DMS153 treated with DMSO at 0.1 percent for 48 hours (cell line): ENCODE data around the gene HPN.

ENCODE experiments used
- DNase-seq: peaks from one replicate; lab custom pipeline; 2025; ENCODE audit not compliant: unreplicated experiment; lab: John Stamatoyannopoulos, UW

HPN gene

DNA sequence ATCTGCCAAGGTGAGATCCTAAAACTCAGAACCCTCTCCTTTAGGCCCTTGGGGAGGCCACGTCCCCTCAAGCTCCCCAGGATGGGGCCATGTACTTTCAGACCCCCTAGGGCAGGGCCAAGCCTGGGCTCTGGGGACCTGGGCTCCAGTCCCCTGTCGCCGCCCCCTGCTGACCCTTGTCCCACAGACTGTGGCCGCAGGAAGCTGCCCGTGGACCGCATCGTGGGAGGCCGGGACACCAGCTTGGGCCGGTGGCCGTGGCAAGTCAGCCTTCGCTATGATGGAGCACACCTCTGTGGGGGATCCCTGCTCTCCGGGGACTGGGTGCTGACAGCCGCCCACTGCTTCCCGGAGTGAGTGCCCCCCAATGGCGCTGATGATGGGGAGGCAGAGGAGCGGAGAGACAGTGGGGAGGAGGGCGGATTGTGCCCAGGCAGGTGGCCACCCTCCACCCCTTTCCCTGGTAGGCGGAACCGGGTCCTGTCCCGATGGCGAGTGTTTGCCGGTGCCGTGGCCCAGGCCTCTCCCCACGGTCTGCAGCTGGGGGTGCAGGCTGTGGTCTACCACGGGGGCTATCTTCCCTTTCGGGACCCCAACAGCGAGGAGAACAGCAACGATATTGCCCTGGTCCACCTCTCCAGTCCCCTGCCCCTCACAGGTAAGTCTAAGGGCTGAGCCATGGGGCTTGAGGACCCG is 18.8 kb downstream of the HPN start:
- DNase-seq, result no peak

DNA sequence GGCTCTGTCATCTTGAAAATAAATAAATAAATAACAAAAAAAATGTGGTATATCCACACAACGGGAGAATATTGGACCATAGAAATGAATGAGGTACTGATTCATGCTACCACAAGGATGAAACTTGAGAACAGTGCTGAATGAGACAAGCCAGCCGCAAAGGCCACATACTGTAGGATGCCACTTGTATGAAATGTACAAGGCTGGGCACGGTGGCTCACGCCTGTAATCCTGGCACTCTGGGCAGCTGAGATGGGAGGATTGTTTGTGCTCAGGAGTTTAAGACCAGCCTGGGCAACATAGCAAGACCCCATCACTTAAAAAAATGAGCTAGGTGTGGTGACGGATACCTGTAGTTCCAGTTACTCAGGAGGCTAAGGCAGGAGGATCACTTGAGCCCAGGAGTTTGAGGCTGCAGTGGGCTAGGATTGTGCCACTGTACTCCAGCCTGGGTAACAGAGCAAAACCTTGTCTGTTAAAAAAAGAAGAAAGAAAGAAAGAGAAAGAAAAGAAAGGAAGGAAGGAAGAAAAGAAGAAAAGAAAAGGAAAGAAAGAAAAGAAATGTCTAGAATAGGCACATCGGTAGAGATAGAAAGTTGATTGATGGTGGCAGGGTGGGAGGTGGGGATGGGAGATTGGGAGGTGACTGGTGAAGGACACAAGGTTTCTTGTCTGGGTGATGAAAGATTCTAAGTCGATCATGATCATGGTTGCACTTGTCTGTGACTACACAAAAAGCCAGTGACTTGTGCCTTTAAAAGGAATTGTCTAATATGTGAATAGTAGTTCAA is 20.3 kb downstream of the HPN start:
- DNase-seq, result no peak

DNA sequence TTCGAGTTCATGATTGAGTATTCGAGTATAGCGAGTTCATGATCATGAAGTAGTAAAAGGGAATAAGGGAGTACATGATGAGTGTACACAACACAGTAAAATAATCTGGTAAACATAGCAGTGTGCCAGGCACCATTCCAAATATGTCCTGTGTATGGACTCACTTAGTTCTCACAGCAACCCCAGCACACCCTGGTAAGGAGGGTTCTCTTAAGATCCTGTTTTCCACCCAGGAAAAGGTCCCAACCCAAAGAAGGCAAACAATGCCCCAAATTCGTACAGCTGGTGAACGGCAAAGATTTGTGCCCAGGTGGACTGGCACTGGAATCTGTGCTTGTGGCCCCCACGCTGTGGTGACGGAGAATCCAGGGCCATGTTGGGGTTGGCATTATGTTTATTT is 21.4 kb downstream of the HPN start:
- DNase-seq, result no peak

DNA sequence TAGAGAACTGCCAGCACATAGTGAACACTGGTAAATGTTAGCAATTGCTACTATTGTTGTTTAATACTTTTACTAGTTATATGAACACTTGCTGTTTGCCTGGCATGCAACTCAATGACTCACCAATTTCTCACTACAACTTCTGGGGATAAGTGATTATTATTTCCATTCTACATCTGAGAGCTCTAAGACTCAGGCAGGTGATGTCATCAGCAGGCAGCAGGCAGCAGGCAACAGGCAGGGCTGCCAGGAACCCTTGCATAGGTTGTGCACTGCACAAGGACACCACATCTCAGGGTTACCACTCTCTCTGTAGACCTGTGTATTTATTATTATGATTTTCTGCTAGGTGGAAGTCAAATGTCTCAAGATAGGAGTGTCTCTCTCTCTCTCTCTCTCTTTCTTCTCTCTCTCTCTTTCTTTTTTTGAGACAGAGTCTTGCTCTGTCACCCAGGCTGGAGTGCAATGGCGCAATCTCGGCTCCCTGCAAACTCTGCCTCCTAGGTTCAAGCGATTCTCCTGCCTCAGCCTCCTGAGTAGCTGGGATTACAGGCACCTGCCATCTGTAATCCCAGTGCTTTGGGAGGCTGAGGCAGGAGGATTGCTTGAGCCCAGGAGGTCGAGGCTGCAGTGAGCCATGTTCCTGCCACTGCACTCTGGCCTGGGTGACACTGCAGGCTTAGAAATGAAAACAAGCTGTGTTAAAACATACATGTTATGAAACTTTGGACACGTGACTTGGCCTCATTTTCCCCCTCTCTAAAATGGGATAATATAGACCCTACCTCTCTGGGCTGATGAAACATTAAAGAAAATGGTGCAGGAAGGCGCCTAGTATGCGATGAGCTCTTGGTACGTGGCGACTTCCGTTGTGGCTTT is 22.7 kb downstream of the HPN start:
- no peak for DNase-seq

GRCh38 chr19:35065574-35065973 is 24.1 kb downstream of the HPN start:
- no peak for DNase-seq

DNA sequence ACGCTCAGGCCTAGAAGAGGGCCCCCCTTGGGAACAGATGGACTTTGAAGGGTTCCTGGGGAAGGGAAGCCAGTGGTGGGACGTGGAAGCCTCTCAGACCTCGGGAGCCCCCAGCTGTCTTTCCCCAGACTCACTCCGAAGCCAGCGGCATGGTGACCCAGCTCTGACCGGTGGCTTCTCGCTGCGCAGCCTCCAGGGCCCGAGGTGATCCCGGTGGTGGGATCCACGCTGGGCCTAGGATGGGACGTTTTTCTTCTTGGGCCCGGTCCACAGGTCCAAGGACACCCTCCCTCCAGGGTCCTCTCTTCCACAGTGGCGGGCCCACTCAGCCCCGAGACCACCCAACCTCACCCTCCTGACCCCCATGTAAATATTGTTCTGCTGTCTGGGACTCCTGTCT is 24.6 kb downstream of the HPN start:
- no peak for DNase-seq

GRCh38 chr19:35066691-35067563 is 25.4 kb downstream of the HPN start:
- DNase-seq, result peak; percentile 55

GRCh38 chr19:35068941-35069634 is 27.6 kb downstream of the HPN start:
- no peak for DNase-seq

- no peak for DNase-seq
Observed at GRCh38 chr19:35069696-35070095, 28.2 kb downstream of the HPN start.

GRCh38 chr19:35070471-35070870 is 28.9 kb downstream of the HPN start:
- DNase-seq, result no peak

DNA sequence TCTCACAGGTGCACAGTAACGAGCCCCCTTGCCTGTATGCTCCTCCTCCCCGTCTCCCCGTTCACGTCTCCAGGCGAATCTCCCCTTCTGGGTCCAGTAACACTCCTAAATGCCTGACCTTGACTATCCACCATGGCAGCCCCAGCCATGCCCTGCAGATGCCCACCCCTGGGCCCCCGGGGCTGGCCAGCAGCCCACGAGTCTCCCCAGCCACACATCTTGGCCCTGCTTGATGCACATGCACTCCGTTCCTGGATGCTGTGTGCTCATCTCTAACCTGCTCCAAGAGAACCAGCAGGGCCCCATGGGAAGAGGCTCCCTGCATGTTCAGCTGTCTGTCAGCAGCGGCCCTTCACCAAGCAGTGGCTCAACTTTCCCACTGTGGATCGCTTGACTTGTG is 32.0 kb downstream of the HPN start:
- no peak for DNase-seq

DNA sequence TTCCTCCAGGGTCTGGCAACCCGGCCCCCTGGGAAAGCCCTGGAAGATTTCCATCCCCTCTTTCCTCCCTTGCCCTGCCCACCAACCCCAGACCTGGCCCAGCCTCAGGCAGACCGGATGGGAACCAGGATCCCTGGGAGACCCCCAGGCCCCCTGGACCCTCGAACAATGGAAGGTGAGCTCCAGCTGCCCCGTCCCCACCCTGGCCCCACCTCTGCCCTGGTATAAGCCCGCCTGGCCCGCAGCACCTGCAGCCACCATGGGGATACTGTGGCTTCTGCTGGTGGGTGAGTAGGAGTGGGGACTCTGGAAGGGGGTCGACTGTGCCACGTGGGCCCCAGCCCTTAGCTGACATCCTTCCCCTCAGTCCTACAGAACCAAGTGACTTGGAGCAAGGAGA is 32.4 kb downstream of the HPN start:
- no peak for DNase-seq

GRCh38 chr19:35074426-35075201 is 33.1 kb downstream of the HPN start:
- no peak for DNase-seq

GRCh38 chr19:35075202-35076025 is 33.9 kb downstream of the HPN start:
- DNase-seq, result no peak

DNA sequence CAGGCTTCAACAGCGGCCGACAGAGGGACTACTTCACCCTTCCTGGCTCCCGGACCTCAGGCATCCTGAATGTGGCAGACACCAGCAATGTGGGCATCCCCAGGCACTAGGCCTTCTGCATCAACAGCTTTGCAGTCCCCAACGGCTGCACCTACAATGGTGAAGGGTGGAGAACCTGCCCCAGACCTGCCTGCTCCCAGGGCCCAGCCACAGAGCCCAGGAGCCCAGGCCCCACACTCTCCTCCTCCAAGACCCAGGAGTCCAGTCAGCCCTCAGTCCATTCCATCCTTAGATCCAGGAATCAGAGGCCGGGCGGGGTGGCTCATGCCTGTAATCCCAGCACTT is 34.5 kb downstream of the HPN start:
- no peak for DNase-seq

DNA sequence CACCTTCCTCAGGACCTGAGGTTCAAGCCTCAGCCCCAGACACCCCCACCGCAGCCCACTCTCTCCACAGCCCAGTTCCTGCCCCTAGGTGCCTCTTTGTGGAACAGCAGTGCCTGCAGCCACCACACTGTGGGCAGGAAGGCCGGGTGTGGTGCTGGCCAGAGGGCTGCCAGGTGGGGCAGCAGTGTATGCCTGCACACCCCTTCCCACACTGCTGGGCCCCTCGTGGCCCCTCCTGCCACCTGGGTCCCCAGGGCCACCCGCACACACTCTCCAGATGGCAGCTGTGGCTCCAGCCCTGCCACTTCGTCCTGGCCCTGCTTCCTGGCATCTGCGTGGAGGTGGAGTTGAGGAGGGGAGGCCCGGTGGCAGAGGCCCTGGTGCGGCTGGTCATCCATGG is 35.1 kb downstream of the HPN start:
- DNase-seq, result no peak

GRCh38 chr19:35077411-35078223 is 36.1 kb downstream of the HPN start:
- no peak for DNase-seq

DNA sequence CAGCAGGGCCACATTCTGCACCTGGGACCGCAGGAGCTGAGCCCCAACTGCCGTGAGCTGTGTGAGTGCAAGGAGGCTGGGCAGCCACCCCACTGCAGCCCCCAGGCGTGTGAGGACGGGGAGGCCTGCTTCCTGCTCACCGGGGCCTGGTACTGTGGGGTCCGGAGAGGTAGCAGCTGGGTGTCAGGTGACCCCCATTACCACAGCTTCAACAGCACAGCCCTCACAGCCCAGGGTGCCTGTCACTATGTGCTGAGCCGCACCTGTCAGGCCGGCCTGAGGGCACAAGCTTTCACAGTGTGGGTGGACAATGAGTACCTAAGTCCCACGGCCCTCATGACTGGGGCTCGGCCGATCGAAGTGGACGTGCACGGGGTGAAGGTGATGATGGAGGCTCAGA is 38.3 kb downstream of the HPN start:
- DNase-seq, result no peak
